ENCODE results near the gene KLHL21. TPM values are rescaled to one million over a fixed set of nuclear protein-coding genes. Genes with fewer than 3 reads are reported as not detected.

The KLHL21 gene
- total RNA-seq, 1 experiment from 2014 or later, result 27.5 TPM

DNA sequence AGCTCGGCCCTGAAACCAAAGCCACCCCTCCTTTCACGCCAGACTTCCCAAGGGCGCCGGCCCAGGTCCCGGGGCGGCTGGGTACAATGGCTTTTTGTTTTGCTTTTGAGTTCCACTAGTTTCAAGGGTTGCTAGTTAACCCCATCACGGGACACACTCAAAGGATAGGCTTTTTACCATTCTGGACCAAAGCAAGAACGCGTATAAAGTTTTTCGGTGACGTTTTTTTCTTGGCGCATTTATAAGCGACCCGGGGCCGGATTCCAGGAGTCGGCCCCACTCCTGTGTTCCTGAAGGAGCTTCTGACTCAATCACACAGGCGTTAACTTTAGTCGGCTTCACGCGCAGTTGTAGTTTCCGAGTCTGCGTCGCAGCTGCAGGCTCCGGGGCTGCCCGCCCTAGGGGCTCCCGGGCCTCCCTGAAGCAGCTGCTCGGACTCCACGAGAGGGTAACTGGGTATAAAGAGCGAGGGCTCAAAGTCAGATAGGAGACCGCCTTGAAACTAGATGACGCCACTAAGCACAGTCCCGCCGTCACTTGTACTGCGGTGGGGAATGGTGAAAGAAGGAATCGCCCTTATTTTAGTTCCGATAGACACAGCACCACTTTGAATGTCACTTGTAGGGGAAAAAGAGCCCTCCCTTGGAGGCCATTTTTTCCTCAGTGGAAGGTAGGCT, 707 bp upstream of the KLHL21 start:
- peak overlapping the region; percentile 70 for H2AFZ ChIP-seq (ENCODE audit: low read depth, low read length, poor library complexity, severe bottlenecking)
- H3K4me1 ChIP-seq (ENCODE audit: control insufficient read depth in 1 of 2, insufficient read depth in 2 of 2, low read length in 2 of 2), result peaks cover 22 to 33% of the 10 kb centered on the region in 2 experiments
- peak overlapping the region; percentile 94 for H3K27ac ChIP-seq (ENCODE audit: low read depth, low read length)
- ChIA-PET POLR2A (interaction anchor here (0.8 to 1.6 kb wide), 3 partner anchors 21 to 80 kb away, joined by 3 to 6 read pairs (median 3); partner anchors contain the start of genes THAP3 and ZBTB48), CTCF (interaction anchor here (0.9 to 1.5 kb wide), 4 partner anchors 9 to 79 kb away, joined by 3 read pairs; partner anchors contain the start of gene NOL9), RAD21 (ENCODE audit: low non-redundant PET in 1 of 2, low total read pairs in 2 of 2, uncharacterized antibody in 2 of 2, unreplicated experiment in 2 of 2) (no interaction called here)
- peaks cover 4% of the 10 kb centered on the region; the same call in 1 of the 2 replicates for H4K20me1 ChIP-seq (ENCODE audit: insufficient read depth)
- no peaks in the 10 kb centered on the region for H3K9me3 ChIP-seq (ENCODE audit: control insufficient read depth in 1 of 2, insufficient read depth in 1 of 2, low read depth in 1 of 2, low read length in 2 of 2)
- no peak for DNase-seq (ENCODE audit: low read depth, low spot score)
- BruUV-seq (replicated peaks), result TSS peak; percentile 89
- peak; percentile 44 for ATAC-seq
- H3K9me2 ChIP-seq (ENCODE audit: insufficient read depth), result no peaks in the 10 kb centered on the region
- no peaks in the 10 kb centered on the region for H3K27me3 ChIP-seq (ENCODE audit: insufficient read depth, low read length)
- H3K79me2 ChIP-seq (ENCODE audit: insufficient read depth, low read length), result peaks cover 42% of the 10 kb centered on the region
- peaks cover 2 to 14% of the 10 kb centered on the region in 2 experiments; a peak in 1 of 4 replicates for H3K36me3 ChIP-seq (ENCODE audit: control insufficient read depth in 1 of 2, insufficient read depth in 2 of 2, low read length in 2 of 2)
- peak overlapping the region; percentile 48 to 96 for H3K4me3 ChIP-seq (replicated peaks in 1 of 2; ENCODE audit: low read depth in 1 of 2, low read length in 2 of 2)
- no peak for TF ChIP-seq ZFX (IDR thresholded peaks at IDR 0.05)
- TF ChIP-seq POLR2A (IDR thresholded peaks at IDR 0.05; ENCODE audit: borderline replicate concordance, extremely low read depth, insufficient read depth, insufficient read length), result peak; percentile 49
- H3K4me2 ChIP-seq (ENCODE audit: low read length), result peak overlapping the region; percentile 86
- H3K9ac ChIP-seq (ENCODE audit: low read length), result peak overlapping the region; percentile 85
- intact Hi-C loops (cut with micrococcal nuclease), result loop anchor here (2.0 kb wide), 1 partner anchor 49 kb away; the partner anchor contains the start of genes NOL9 and TAS1R1

DNA sequence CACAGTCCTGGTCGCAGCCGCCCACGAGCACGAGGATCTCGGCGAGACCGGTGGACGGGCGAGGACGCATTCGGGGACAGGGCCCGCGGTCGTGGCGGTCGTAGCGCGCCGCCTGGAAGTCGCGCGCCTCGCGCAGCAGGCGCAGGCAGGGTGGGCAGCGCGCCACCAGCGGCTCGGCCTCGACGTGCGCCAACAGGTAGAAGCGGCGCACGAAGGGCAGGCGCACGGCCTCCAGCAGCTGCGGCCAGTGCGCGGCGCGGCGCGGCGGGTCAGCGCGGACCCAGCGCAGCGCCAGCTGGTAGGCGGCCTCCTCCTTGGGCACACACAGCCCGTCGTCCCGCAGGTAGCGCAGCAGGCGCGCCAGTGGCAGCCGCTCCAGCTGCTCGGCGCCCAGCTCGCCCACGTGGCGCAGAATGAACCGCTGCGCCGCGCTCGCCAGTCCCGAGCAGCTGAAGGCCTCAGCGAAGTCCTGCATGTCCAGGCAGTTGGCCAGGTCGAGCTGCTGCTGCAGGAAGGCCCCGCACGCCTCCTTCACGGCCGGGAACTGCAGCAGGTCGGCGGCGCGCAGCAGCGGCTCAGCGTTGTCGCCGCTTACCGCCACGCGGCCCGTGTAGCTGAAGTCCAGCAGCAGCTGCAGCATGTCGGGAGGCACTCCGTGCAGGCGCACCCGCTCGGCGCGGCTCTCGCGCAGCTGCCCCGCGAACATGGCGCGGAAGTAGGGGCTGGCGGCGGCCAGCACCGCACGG, 573 bp downstream of the KLHL21 start:
- Histone ChIP-seq H3K36me3 (ENCODE audit: control insufficient read depth in 1 of 2, insufficient read depth in 2 of 2, low read length in 2 of 2) (peaks cover 11 to 25% of the 10 kb centered on the region in 2 experiments; a peak in 3 of 4 replicates), H3K27ac (ENCODE audit: low read depth, low read length) (peak overlapping the region; percentile 95), H3K4me3 (replicated peaks in 1 of 2; ENCODE audit: low read depth in 1 of 2, low read length in 2 of 2) (peak overlapping the region; percentile 87 to 96), H3K9me3 (ENCODE audit: control insufficient read depth in 1 of 2, insufficient read depth in 1 of 2, low read depth in 1 of 2, low read length in 2 of 2) (no peaks in the 10 kb centered on the region), H3K79me2 (ENCODE audit: insufficient read depth, low read length) (peaks cover 55% of the 10 kb centered on the region), H3K9ac (ENCODE audit: low read length) (peak overlapping the region; percentile 85), H3K4me1 (ENCODE audit: control insufficient read depth in 1 of 2, insufficient read depth in 2 of 2, low read length in 2 of 2) (peaks cover 22 to 33% of the 10 kb centered on the region in 2 experiments), H4K20me1 (ENCODE audit: insufficient read depth) (peaks cover 14% of the 10 kb centered on the region; the same call in 1 of the 2 replicates), H3K9me2 (ENCODE audit: insufficient read depth) (no peaks in the 10 kb centered on the region), H3K4me2 (ENCODE audit: low read length) (peak overlapping the region; percentile 86), H3K27me3 (ENCODE audit: insufficient read depth, low read length) (no peaks in the 10 kb centered on the region), H2AFZ (ENCODE audit: low read depth, low read length, poor library complexity, severe bottlenecking) (no peak overlapping the region)
- RAD21 ChIA-PET (ENCODE audit: low non-redundant PET in 1 of 2, low total read pairs in 2 of 2, uncharacterized antibody in 2 of 2, unreplicated experiment in 2 of 2), result no interaction called here
- BruUV-seq (replicated peaks), result no TSS peak
- intact Hi-C loops (cut with micrococcal nuclease), result loop anchor here (2.0 kb wide), 1 partner anchor 47 kb away; the partner anchor contains the start of genes NOL9 and TAS1R1
- POLR2A ChIA-PET, result interaction anchor here (0.7 to 1.6 kb wide), 5 partner anchors 11 to 29 kb away, joined by 3 to 10 read pairs (median 4); partner anchors contain the start of genes THAP3 and ZBTB48
- DNase-seq (ENCODE audit: low read depth, low spot score), result no peak
- ATAC-seq, result peak; percentile 52
- no peak for TF ChIP-seq YY1 (IDR thresholded peaks at IDR 0.05; ENCODE audit: extremely low read depth, insufficient replicate concordance, low read depth, low read length)
- TF ChIP-seq CBX3 (IDR thresholded peaks at IDR 0.05; ENCODE audit: low read depth), result no peak
- peak; percentile 78; the same call in 1 of the 2 replicates for TF ChIP-seq ZFX (IDR thresholded peaks at IDR 0.05)
- TF ChIP-seq TCF7L2 (IDR thresholded peaks at IDR 0.05; ENCODE audit: borderline replicate concordance, extremely low read depth, insufficient read depth, insufficient read length), result peak; percentile 15
- TF ChIP-seq REST (IDR thresholded peaks at IDR 0.05; ENCODE audit: low read depth), result no peak
- no peak for TF ChIP-seq EZH2phosphoT487 (IDR thresholded peaks at IDR 0.05; ENCODE audit: borderline replicate concordance)
- TF ChIP-seq SIN3A (IDR thresholded peaks at IDR 0.05; ENCODE audit: low read depth), result no peak
- no peak for TF ChIP-seq JUND (IDR thresholded peaks at IDR 0.05)
- no peak for TF ChIP-seq MAX (IDR thresholded peaks at IDR 0.05)
- peak; percentile 24; the same call in 1 of the 2 replicates for TF ChIP-seq POLR2AphosphoS5 (IDR thresholded peaks at IDR 0.05; ENCODE audit: low read depth, low read length)
- CTCF ChIA-PET, result interaction anchor here (0.9 kb wide), 1 partner anchor 112 kb away, joined by 4 read pairs; no protein-coding TSS in a partner anchor
